ENCODE data around the gene SLC35B4.

DNA sequence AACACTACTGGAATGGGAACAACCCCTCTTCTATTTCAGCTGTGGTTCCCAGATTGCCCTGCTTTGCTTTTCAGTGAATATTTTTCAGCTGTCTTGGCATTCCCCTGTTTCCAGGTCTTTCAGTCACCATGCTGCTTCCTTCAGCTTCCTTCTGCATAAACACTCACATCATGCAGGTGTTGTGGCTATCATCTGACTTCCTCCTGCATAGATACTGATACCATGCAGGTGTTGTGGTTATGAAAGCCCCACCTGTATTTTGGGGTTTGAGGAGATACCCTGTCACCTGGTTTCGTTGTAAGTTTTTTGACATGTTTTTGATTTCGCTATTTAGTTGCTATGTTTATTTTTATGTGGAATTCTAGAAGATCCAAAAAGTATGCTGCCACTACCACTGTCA is 71.5 kb downstream of the SLC35B4 start:
- no peak for TF ChIP-seq EZH2 (IDR thresholded peaks at IDR 0.05)
- TF ChIP-seq POLR2AphosphoS5 (IDR thresholded peaks at IDR 0.05; ENCODE audit: borderline replicate concordance, low read depth, low read length): no peak
